GM21447 (cell line): ENCODE measurements around the gene CDKL1.
"Not testable (repeated sequence)": the region's sequence is repeated elsewhere in the genome, so short reads cannot be mapped to it uniquely, and the experiment has no call there.

Experiments
- ATAC-seq: cut with Tn5 transposase; IDR thresholded peaks from one replicate; pipeline ENCODE4 v1.9.1; 2021; ENCODE audit not compliant: unreplicated experiment

CDKL1 gene

GRCh38 chr14:50335389-50335788 lies 61.3 kb downstream of the CDKL1 start:
- no peak for ATAC-seq

GRCh38 chr14:50334211-50334610 lies 62.5 kb downstream of the CDKL1 start:
- ATAC-seq: no peak

GRCh38 chr14:50333014-50333509 lies 63.6 kb downstream of the CDKL1 start:
- ATAC-seq: no peak

- ATAC-seq: no peak
Measured at GRCh38 chr14:50331596-50331995, 65.1 kb downstream of the CDKL1 start.

GRCh38 chr14:50321009-50321660 lies 75.5 kb downstream of the CDKL1 start:
- ATAC-seq: peak; percentile 81

- peak; percentile 53 for ATAC-seq
Measured at GRCh38 chr14:50320283-50320682, 76.4 kb downstream of the CDKL1 start.

- no peak for ATAC-seq
Measured at GRCh38 chr14:50319721-50320120, 77.0 kb downstream of the CDKL1 start.

GRCh38 chr14:50319293-50319692 lies 77.4 kb downstream of the CDKL1 start:
- no peak for ATAC-seq

- no peak for ATAC-seq
Measured at GRCh38 chr14:50318031-50318626, 78.6 kb downstream of the CDKL1 start.

GRCh38 chr14:50314098-50314497 lies 82.6 kb downstream of the CDKL1 start:
- not testable (repeated sequence) for ATAC-seq

GRCh38 chr14:50312734-50313054 lies 84.0 kb downstream of the CDKL1 start:
- ATAC-seq: peak; percentile 18

- ATAC-seq: peak; percentile 87
Measured at GRCh38 chr14:50311972-50312733, 84.5 kb downstream of the CDKL1 start, which contains the start of the genes DMAC2L and L2HGDH. TSS of gene DMAC2L (plus strand) at chr14:50312324. CDS start at chr14:50321488, 9,164 bp downstream. TSS of gene L2HGDH (minus strand) at chr14:50312229. CDS start at chr14:50312150, 79 bp downstream.

GRCh38 chr14:50311337-50311971 lies 85.2 kb downstream of the CDKL1 start:
- ATAC-seq: no peak

- ATAC-seq: no peak
Measured at GRCh38 chr14:50310445-50310844, 86.2 kb downstream of the CDKL1 start.

GRCh38 chr14:50308363-50308915 lies 88.2 kb downstream of the CDKL1 start:
- no peak for ATAC-seq

- no peak for ATAC-seq
Measured at GRCh38 chr14:50303744-50304471, 92.8 kb downstream of the CDKL1 start.

- no peak for ATAC-seq
Measured at GRCh38 chr14:50301914-50302313, 94.8 kb downstream of the CDKL1 start.

- ATAC-seq: no peak
Measured at GRCh38 chr14:50299585-50299984, 97.1 kb downstream of the CDKL1 start.

- ATAC-seq: no peak
Measured at GRCh38 chr14:50290306-50290705, 106.4 kb downstream of the CDKL1 start.

GRCh38 chr14:50288146-50288545 lies 108.5 kb downstream of the CDKL1 start:
- ATAC-seq: no peak
